SK-N-SH (cell line): ENCODE data around the gene CCNG1. TPM values are rescaled to one million over a fixed set of nuclear protein-coding genes. Genes with fewer than 3 reads are reported as not detected.

ENCODE experiments used
- CTCF ChIA-PET: fragments of 300-600, 350-600 bp; formaldehyde crosslinking; extraction: SDS; loops from one replicate; lab custom pipeline; 2021; lab: Yijun Ruan, JAX
- POLR2A ChIA-PET: fragments of 350-600 bp; sonication (Branson Sonifier 250); formaldehyde crosslinking; extraction: SDS; loops from one replicate; lab custom pipeline; 2020; ENCODE audit warnings: antibody characterized with exemption, inconsistent platforms; lab: Yijun Ruan, JAX
- DNase-seq: peaks from one replicate; pipeline ENCODE4 v3.0.0; 2012
- H2AFZ ChIP-seq: fragments of 200-600 bp; sonication (generic); 2 replicates; pipeline ENCODE4 v1.8.1; 2016; ENCODE audit warnings: antibody characterized with exemption, mild to moderate bottlenecking, low read depth
- H3F3A ChIP-seq: fragments of 200-600 bp; sonication (generic); replicated peaks from 2 replicates; pipeline ENCODE3; 2016; ENCODE audit warnings: antibody characterized with exemption, mild to moderate bottlenecking; ENCODE audit not compliant: insufficient read depth
- H3K27ac ChIP-seq, 2 experiments: fragments of 200-500 bp in 1 of 2; fragments of 200-600 bp in 1 of 2; sonication (Bioruptor generic) in 1 of 2; sonication (generic), shearing (Covaris generic) in 1 of 2; 2 replicates each; pipeline versions ENCODE4 v1.5.1 to v1.6.1; 2014 to 2016; ENCODE audit warnings: low read depth in 2 of 2, inconsistent platforms in 1 of 2, low read length in 1 of 2, mild to moderate bottlenecking in 1 of 2, mixed read lengths in 1 of 2
- H3K27me3 ChIP-seq: fragments of 200-600 bp; sonication (generic), shearing (Covaris generic); 2 replicates; pipeline ENCODE4 v1.6.1; 2016; ENCODE audit warnings: mixed run types; ENCODE audit not compliant: insufficient read depth
- H3K36me3 ChIP-seq, 2 experiments: fragments of 200-500 bp in 1 of 2; fragments of 200-600 bp in 1 of 2; sonication (Bioruptor generic) in 1 of 2; sonication (generic) in 1 of 2; replicated peaks in 1 of 2; 2 replicates each; pipeline versions ENCODE3 to v1.5.1; 2014 to 2016; ENCODE audit warnings: low read length in 1 of 2, mild to moderate bottlenecking in 1 of 2; ENCODE audit not compliant: insufficient read depth in 2 of 2, control insufficient read depth in 1 of 2
- H3K4me1 ChIP-seq, 2 experiments: fragments of 200-500 bp in 1 of 2; fragments of 200-600 bp in 1 of 2; sonication (Bioruptor generic) in 1 of 2; sonication (generic), shearing (Covaris generic) in 1 of 2; 2 replicates each; pipeline versions ENCODE4 v1.5.1 to v1.6.1; 2014 to 2016; ENCODE audit warnings: low read depth in 1 of 2, low read length in 1 of 2, mixed run types in 1 of 2; ENCODE audit not compliant: insufficient read depth in 2 of 2, control insufficient read depth in 1 of 2
- H3K4me2 ChIP-seq: fragments of 200-600 bp; sonication (generic), shearing (Covaris generic); 2 replicates; pipeline ENCODE4 v1.6.1; 2017; ENCODE audit warnings: mixed run types
- H3K4me3 ChIP-seq, 2 experiments: fragments of 200-500 bp in 1 of 2; fragments of 200-600 bp in 1 of 2; sonication (Bioruptor generic) in 1 of 2; sonication (generic), shearing (Covaris generic) in 1 of 2; 2 replicates each; pipeline versions ENCODE4 v1.5.1 to v1.8.1; 2014 to 2016; ENCODE audit warnings: low read depth in 2 of 2, inconsistent platforms in 1 of 2, low read length in 1 of 2, mild to moderate bottlenecking in 1 of 2, mixed read lengths in 1 of 2, moderate library complexity in 1 of 2
- H3K79me2 ChIP-seq: fragments of 200-600 bp; sonication (generic); 2 replicates; pipeline ENCODE4 v1.8.1; 2017; ENCODE audit warnings: mild to moderate bottlenecking; ENCODE audit not compliant: insufficient read depth
- H3K9ac ChIP-seq: fragments of 200-600 bp; sonication (generic); 2 replicates; pipeline ENCODE4 v1.6.1; 2017; ENCODE audit warnings: mixed run types
- H3K9me2 ChIP-seq: fragments of 200-600 bp; sonication (generic); 2 replicates; pipeline ENCODE4 v1.6.1; 2017; ENCODE audit warnings: mixed run types
- H3K9me3 ChIP-seq: fragments of 200-600 bp; sonication (generic); 2 replicates; pipeline ENCODE4 v1.6.1; 2017; ENCODE audit warnings: mixed run types, mild to moderate bottlenecking, moderate library complexity
- H4K20me1 ChIP-seq: fragments of 200-600 bp; sonication (generic); 2 replicates; pipeline ENCODE4 v1.6.1; 2017; ENCODE audit warnings: mild to moderate bottlenecking, mixed run types; ENCODE audit not compliant: insufficient read depth
- CHD2 ChIP-seq: fragments of 150-350 bp; IDR thresholded peaks from 2 replicates; pipeline ENCODE4 v1.6.1; 2018; ENCODE audit warnings: low read length; ENCODE audit not compliant: partially characterized antibody
- CTCF ChIP-seq: fragments of 200-600 bp; sonication (generic); IDR thresholded peaks from 2 replicates; pipeline ENCODE4 v1.6.1; 2017; ENCODE audit warnings: antibody characterized with exemption, mild to moderate bottlenecking, moderate library complexity
- GABPA ChIP-seq: IDR thresholded peaks from 2 replicates; pipeline ENCODE4 v1.4.0; 2012; ENCODE audit warnings: low read depth, mild to moderate bottlenecking
- GATA2 ChIP-seq: sonication (generic); formaldehyde crosslinking; IDR thresholded peaks from 2 replicates; pipeline ENCODE4 v1.5.0; 2020; ENCODE audit warnings: mild to moderate bottlenecking, missing genetic modification reagents
- JUND ChIP-seq: IDR thresholded peaks from 2 replicates; pipeline ENCODE4 v1.4.0; 2012
- MEF2A ChIP-seq: IDR thresholded peaks from 2 replicates; pipeline ENCODE4 v1.4.0; 2012; ENCODE audit warnings: low read depth, borderline replicate concordance
- MXI1 ChIP-seq: IDR thresholded peaks from 2 replicates; pipeline ENCODE4 v1.6.1; 2012; ENCODE audit warnings: mild to moderate bottlenecking, low read depth, low read length, improper control_type of control experiment
- NRF1 ChIP-seq: IDR thresholded peaks from 2 replicates; pipeline ENCODE4 v1.6.1; 2012; ENCODE audit warnings: low read depth, mild to moderate bottlenecking, low read length
- PBX3 ChIP-seq: IDR thresholded peaks from 2 replicates; pipeline ENCODE4; 2012
- POLR2AphosphoS5 ChIP-seq: IDR thresholded peaks from 2 replicates; pipeline ENCODE4 v1.6.1; 2012; ENCODE audit warnings: low read depth, low read length
- RAD21 ChIP-seq: IDR thresholded peaks from 2 replicates; pipeline ENCODE4 v1.6.1; 2012; ENCODE audit warnings: mild to moderate bottlenecking, low read length
- RCOR1 ChIP-seq: fragments of 150-350 bp; IDR thresholded peaks from 2 replicates; pipeline ENCODE4 v1.6.1; 2017; ENCODE audit warnings: antibody characterized with exemption, low read length
- REST ChIP-seq: IDR thresholded peaks from 2 replicates; pipeline ENCODE4 v1.6.1; 2012; ENCODE audit warnings: mild to moderate bottlenecking, low read depth, low read length, moderate library complexity
- RFX5 ChIP-seq: IDR thresholded peaks from 2 replicates; pipeline ENCODE4 v1.6.1; 2012; ENCODE audit warnings: mild to moderate bottlenecking, improper control_type of control experiment, low read length
- RXRA ChIP-seq: IDR thresholded peaks from 2 replicates; pipeline ENCODE4 v1.4.0; 2012; ENCODE audit warnings: low read depth, mild to moderate bottlenecking, borderline replicate concordance
- SIN3A ChIP-seq: IDR thresholded peaks from 2 replicates; pipeline ENCODE4 v1.6.1; 2012; ENCODE audit warnings: low read depth, mild to moderate bottlenecking, low read length, moderate library complexity, borderline replicate concordance
- TEAD4 ChIP-seq: IDR thresholded peaks from 2 replicates; pipeline ENCODE4 v1.4.0; 2012; ENCODE audit warnings: mild to moderate bottlenecking, borderline replicate concordance; ENCODE audit not compliant: insufficient read depth
- USF1 ChIP-seq: IDR thresholded peaks from 2 replicates; pipeline ENCODE4 v1.4.0; 2012; ENCODE audit warnings: low read depth, borderline replicate concordance
- WGBS: methylation state at CpG from one replicate; pipeline ENCODE4 v1.1.6; 2017; ENCODE audit warnings: low lambda C conversion rate; 5-methylcytosine and 5-hydroxymethylcytosine counted together
- polyA plus RNA-seq, 3 experiments: library from polyadenylated mRNA; depleted of rRNA; stranded (reverse); fragments of >200 nt; gene quantifications; 2 replicates each; pipeline ENCODE4 v1.2.3, GENCODE V29; 2012
- TF ChIP-seq, protein P1 (sequence below): fragments of 150-350 bp; IDR thresholded peaks from 2 replicates; pipeline ENCODE4 v1.6.1; 2017; ENCODE audit warnings: antibody characterized with exemption, low read length, low read depth, borderline replicate concordance
- TF ChIP-seq, protein P2 (sequence below): fragments of 150-350 bp; IDR thresholded peaks from 2 replicates; pipeline ENCODE4 v1.6.1; 2016; ENCODE audit warnings: mild to moderate bottlenecking, low read depth, low read length

CCNG1 gene
- polyA plus RNA-seq, 1 of the 3 experiments (the other 2 are of a cell fraction) = 49.0 TPM

- TF ChIP-seq GABPA = peak; percentile 32; the same call in 1 of the 2 replicates
These were observed at the start of gene CCNG1 (continued) for GRCh38 chr5:163437309-163438182.

GRCh38 chr5:163395792-163396191, 41.6 kb upstream of the CCNG1 start:
- CTCF ChIA-PET = interaction anchor here (1.0 to 5.5 kb wide), 2 partner anchors 13 to 48 kb away, joined by 3 to 38 read pairs; no protein-coding TSS in a partner anchor
- TF ChIP-seq POLR2AphosphoS5 = no peak
- no peak for TF ChIP-seq GABPA
- TF ChIP-seq RAD21 = no peak
- TF ChIP-seq RXRA = no peak
- no peak for TF ChIP-seq CHD2
- TF ChIP-seq TEAD4 = no peak
- TF ChIP-seq REST = no peak
- TF ChIP-seq GATA2 (CRISPR knock-in tag) = no peak
- no peak for TF ChIP-seq MXI1
- no peak for TF ChIP-seq CTCF
- TF ChIP-seq PBX3 = no peak
- TF ChIP-seq NRF1 = no peak
- no peak for TF ChIP-seq JUND
- no peak for TF ChIP-seq SIN3A
- TF ChIP-seq MEF2A = no peak
- no peak for TF ChIP-seq RCOR1
- no peak for TF ChIP-seq USF1
- no peak for TF ChIP-seq RFX5
- TF ChIP-seq, protein P1, sequence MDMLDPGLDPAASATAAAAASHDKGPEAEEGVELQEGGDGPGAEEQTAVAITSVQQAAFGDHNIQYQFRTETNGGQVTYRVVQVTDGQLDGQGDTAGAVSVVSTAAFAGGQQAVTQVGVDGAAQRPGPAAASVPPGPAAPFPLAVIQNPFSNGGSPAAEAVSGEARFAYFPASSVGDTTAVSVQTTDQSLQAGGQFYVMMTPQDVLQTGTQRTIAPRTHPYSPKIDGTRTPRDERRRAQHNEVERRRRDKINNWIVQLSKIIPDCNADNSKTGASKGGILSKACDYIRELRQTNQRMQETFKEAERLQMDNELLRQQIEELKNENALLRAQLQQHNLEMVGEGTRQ = no peak
- TF ChIP-seq, protein P2, sequence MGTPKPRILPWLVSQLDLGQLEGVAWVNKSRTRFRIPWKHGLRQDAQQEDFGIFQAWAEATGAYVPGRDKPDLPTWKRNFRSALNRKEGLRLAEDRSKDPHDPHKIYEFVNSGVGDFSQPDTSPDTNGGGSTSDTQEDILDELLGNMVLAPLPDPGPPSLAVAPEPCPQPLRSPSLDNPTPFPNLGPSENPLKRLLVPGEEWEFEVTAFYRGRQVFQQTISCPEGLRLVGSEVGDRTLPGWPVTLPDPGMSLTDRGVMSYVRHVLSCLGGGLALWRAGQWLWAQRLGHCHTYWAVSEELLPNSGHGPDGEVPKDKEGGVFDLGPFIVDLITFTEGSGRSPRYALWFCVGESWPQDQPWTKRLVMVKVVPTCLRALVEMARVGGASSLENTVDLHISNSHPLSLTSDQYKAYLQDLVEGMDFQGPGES = no peak
- Histone ChIP-seq H3K27me3 (no peaks in the 10 kb centered on the region), H3K9me3 (no peaks in the 10 kb centered on the region), H3K36me3 (no peaks in the 10 kb centered on the region), H3K4me1 (no peaks in the 10 kb centered on the region), H3K4me2 (no peak overlapping the region), H3F3A (no peaks in the 10 kb centered on the region), H3K79me2 (no peaks in the 10 kb centered on the region), H3K27ac (no peak overlapping the region), H3K4me3 (no peak overlapping the region), H3K9ac (no peak overlapping the region), H2AFZ (no peak overlapping the region), H3K9me2 (no peaks in the 10 kb centered on the region), H4K20me1 (no peaks in the 10 kb centered on the region)
- POLR2A ChIA-PET = no interaction called here
- no peak for DNase-seq
- 86% methylated on average over 2 of the region's 2 CpGs for WGBS
